ENCODE data around the gene GYS1. TPM values are rescaled to one million over a fixed set of nuclear protein-coding genes. Genes with fewer than 3 reads are reported as not detected.

Gene GYS1
- total and polyA plus RNA-seq, 8 donors, result 13.0 to 63.6 (median 26.0) TPM

GRCh38 chr19:48990400-48990799, 2.7 kb downstream of the GYS1 start:
- DNase-seq, result no peak
- intact Hi-C loops (cut with DNase I; ENCODE audit: low total_unique reads), result no loop called here
- H3K36me3 ChIP-seq, result peaks cover 22 to 58% (median 52%) of the 10 kb centered on the region in 4 donors
- peaks cover 32 to 45% (median 40%) of the 10 kb centered on the region in 4 donors for H3K4me1 ChIP-seq
- no peak overlapping the region for H3K4me3 ChIP-seq
- WGBS, 5 donors, result 74 to 90% (median 76%) methylated on average over 4 of the region's 4 CpGs
- H3K27ac ChIP-seq, result peak overlapping the region in 2 of 5 donors; percentile 56 to 96
- H3K27me3 ChIP-seq, result no peaks in the 10 kb centered on the region
- no peaks in the 10 kb centered on the region for H3K9me3 ChIP-seq
- TF ChIP-seq EP300 (IDR thresholded peaks at IDR 0.05) (no peak), CTCF (IDR thresholded peaks at IDR 0.05) (no peak), POLR2A (IDR thresholded peaks at IDR 0.05) (no peak), POLR2AphosphoS5 (IDR thresholded peaks at IDR 0.05) (no peak)

- Histone ChIP-seq H3K36me3 (peaks cover 28 to 64% (median 58%) of the 10 kb centered on the region in 4 donors), H3K27me3 (no peaks in the 10 kb centered on the region)
Observed at GRCh38 chr19:48989701-48990291, 3.3 kb downstream of the GYS1 start.

GRCh38 chr19:48988860-48989259, 4.2 kb downstream of the GYS1 start:
- intact Hi-C loops (cut with DNase I; ENCODE audit: low total_unique reads), result no loop called here

More at GRCh38 chr19:48989701-48990291, 3.3 kb downstream of the GYS1 start:
- Histone ChIP-seq H3K9me3 (no peaks in the 10 kb centered on the region), H3K4me1 (peaks cover 28 to 39% (median 36%) of the 10 kb centered on the region in 4 donors), H3K4me3 (no peak overlapping the region), H3K27ac (peak overlapping the region in 1 of 5 donors; percentile 56)
- intact Hi-C loops (cut with DNase I; ENCODE audit: low total_unique reads), result no loop called here
- no peak for TF ChIP-seq POLR2A (IDR thresholded peaks at IDR 0.05)
- no peak for TF ChIP-seq POLR2AphosphoS5 (IDR thresholded peaks at IDR 0.05)
- no peak for TF ChIP-seq CTCF (IDR thresholded peaks at IDR 0.05)
- no peak for TF ChIP-seq EP300 (IDR thresholded peaks at IDR 0.05)
- DNase-seq, result no peak
- WGBS, 5 donors, result 81 to 88% (median 85%) methylated on average over 16 to 17 of the region's 17 CpGs

GRCh38 chr19:48988286-48988685, 4.8 kb downstream of the GYS1 start:
- Histone ChIP-seq H3K4me1 (peaks cover 20 to 30% (median 26%) of the 10 kb centered on the region in 4 donors), H3K36me3 (peaks cover 43 to 78% (median 73%) of the 10 kb centered on the region in 4 donors), H3K27ac (no peak overlapping the region), H3K4me3 (no peak overlapping the region), H3K9me3 (no peaks in the 10 kb centered on the region), H3K27me3 (no peaks in the 10 kb centered on the region)
- WGBS, 5 donors, result 88 to 97% (median 95%) methylated on average over 7 of the region's 7 CpGs
- intact Hi-C loops (cut with DNase I; ENCODE audit: low total_unique reads), result no loop called here
- TF ChIP-seq POLR2AphosphoS5 (IDR thresholded peaks at IDR 0.05) (no peak), CTCF (IDR thresholded peaks at IDR 0.05) (no peak), POLR2A (IDR thresholded peaks at IDR 0.05) (no peak), EP300 (IDR thresholded peaks at IDR 0.05) (no peak)
- no peak for DNase-seq

More at GRCh38 chr19:48988860-48989259, 4.2 kb downstream of the GYS1 start:
- 91 to 97% (median 93%) methylated on average over 9 of the region's 9 CpGs for WGBS, 5 donors
- peaks cover 20 to 30% (median 27%) of the 10 kb centered on the region in 4 donors for H3K4me1 ChIP-seq
- H3K36me3 ChIP-seq, result peaks cover 38 to 74% (median 67%) of the 10 kb centered on the region in 4 donors
- no peak overlapping the region for H3K27ac ChIP-seq
- TF ChIP-seq POLR2A (IDR thresholded peaks at IDR 0.05) (no peak), CTCF (IDR thresholded peaks at IDR 0.05) (no peak), POLR2AphosphoS5 (IDR thresholded peaks at IDR 0.05) (no peak), EP300 (IDR thresholded peaks at IDR 0.05) (no peak)
- no peaks in the 10 kb centered on the region for H3K9me3 ChIP-seq
- no peak overlapping the region for H3K4me3 ChIP-seq
- H3K27me3 ChIP-seq, result no peaks in the 10 kb centered on the region
- DNase-seq, result no peak

Data from stomach (tissue), 9 donors.